ENCODE data around the gene TMEM196. TPM values are rescaled to one million over a fixed set of nuclear protein-coding genes. Genes with fewer than 3 reads are reported as not detected.

The TMEM196 gene
- polyA plus RNA-seq, 3 donors = not detected

GRCh38 chr7:19701471-19701870, 71.9 kb downstream of the TMEM196 start:
- intact Hi-C loops (cut with micrococcal nuclease) = no loop called here
- peaks cover 23% of the 10 kb centered on the region for H3K79me2 ChIP-seq (ENCODE audit: insufficient read depth, low read length)
- Mint-ChIP-seq H3K36me3 (peaks cover 53 to 56% of the 10 kb centered on the region in 2 donors), H3K4me3 (no peak overlapping the region), H3K27ac (no peak overlapping the region), H3K4me1 (peaks cover 2% of the 10 kb centered on the region), H3K27me3 (ENCODE audit: low read depth in 3 of 3) (peaks cover 0 to 1% (median 0%) of the 10 kb centered on the region in 3 donors), H3K9me3 (peaks cover 0 to 2% (median 0%) of the 10 kb centered on the region in 7 donors)
- no peak overlapping the region for H3K9ac ChIP-seq (ENCODE audit: insufficient read depth, low read length, poor library complexity, severe bottlenecking)
- H3K4me3 ChIP-seq (replicated peaks in 1 of 3; ENCODE audit: low read depth in 2 of 3, low read length in 3 of 3) = no peak overlapping the region
- H3K4me2 ChIP-seq (replicated peaks; ENCODE audit: extremely low read depth, low read length, poor library complexity, severe bottlenecking) = no peak overlapping the region
- peaks cover 22 to 48% of the 10 kb centered on the region in 2 donors for H3K36me3 ChIP-seq (replicated peaks in 1 of 2; ENCODE audit: control insufficient read depth in 1 of 2, insufficient read depth in 2 of 2, low read length in 2 of 2)
- no peak for TF ChIP-seq CTCF (IDR thresholded peaks at IDR 0.05)
- no peaks in the 10 kb centered on the region for H3K4me1 ChIP-seq (ENCODE audit: control insufficient read depth in 1 of 2, insufficient read depth in 2 of 2, low read length in 2 of 2)
- no peak overlapping the region for H3K27ac ChIP-seq (ENCODE audit: low read depth in 1 of 2, low read length in 2 of 2)
- no peak overlapping the region for H2AFZ ChIP-seq (ENCODE audit: insufficient read depth, low read depth, low read length, poor library complexity, severe bottlenecking)
- no peaks in the 10 kb centered on the region for H4K20me1 ChIP-seq (ENCODE audit: insufficient read depth, low read length)
- no peaks in the 10 kb centered on the region for H3K27me3 ChIP-seq (ENCODE audit: control insufficient read depth in 2 of 2, insufficient read depth in 2 of 2, low read length in 2 of 2)
- no CpG with 5 or more reads among the region's 4 CpGs for WGBS (ENCODE audit: insufficient coverage)
- H3K9me3 ChIP-seq (replicated peaks in 1 of 2; ENCODE audit: control insufficient read depth in 1 of 2, insufficient read depth in 1 of 2, low read length in 2 of 2) = no peaks in the 10 kb centered on the region
- DNase-seq = no peak

- Mint-ChIP-seq H3K36me3 (peaks cover 53 to 56% of the 10 kb centered on the region in 2 donors), H3K27ac (no peak overlapping the region)
- intact Hi-C loops (cut with micrococcal nuclease) = no loop called here
These were observed 72.5 kb downstream of the TMEM196 start for GRCh38 chr7:19700936-19701335.

More at GRCh38 chr7:19700936-19701335, 72.5 kb downstream of the TMEM196 start:
- Histone ChIP-seq H3K4me2 (replicated peaks; ENCODE audit: extremely low read depth, low read length, poor library complexity, severe bottlenecking) (no peak overlapping the region), H3K79me2 (ENCODE audit: insufficient read depth, low read length) (peaks cover 18% of the 10 kb centered on the region), H3K4me3 (replicated peaks in 1 of 3; ENCODE audit: low read depth in 2 of 3, low read length in 3 of 3) (no peak overlapping the region), H4K20me1 (ENCODE audit: insufficient read depth, low read length) (no peaks in the 10 kb centered on the region), H3K9ac (ENCODE audit: insufficient read depth, low read length, poor library complexity, severe bottlenecking) (no peak overlapping the region), H3K4me1 (ENCODE audit: control insufficient read depth in 1 of 2, insufficient read depth in 2 of 2, low read length in 2 of 2) (no peaks in the 10 kb centered on the region), H3K36me3 (replicated peaks in 1 of 2; ENCODE audit: control insufficient read depth in 1 of 2, insufficient read depth in 2 of 2, low read length in 2 of 2) (peaks cover 22 to 49% of the 10 kb centered on the region in 2 donors), H3K27me3 (ENCODE audit: control insufficient read depth in 2 of 2, insufficient read depth in 2 of 2, low read length in 2 of 2) (no peaks in the 10 kb centered on the region), H3K27ac (ENCODE audit: low read depth in 1 of 2, low read length in 2 of 2) (no peak overlapping the region), H3K9me3 (replicated peaks in 1 of 2; ENCODE audit: control insufficient read depth in 1 of 2, insufficient read depth in 1 of 2, low read length in 2 of 2) (no peaks in the 10 kb centered on the region), H2AFZ (ENCODE audit: insufficient read depth, low read depth, low read length, poor library complexity, severe bottlenecking) (no peak overlapping the region)
- WGBS (ENCODE audit: insufficient coverage) = no CpG with 5 or more reads among the region's 3 CpGs
- H3K27me3 Mint-ChIP-seq (ENCODE audit: low read depth in 3 of 3) = peaks cover 0 to 1% (median 0%) of the 10 kb centered on the region in 3 donors
- H3K4me1 Mint-ChIP-seq = no peaks in the 10 kb centered on the region
- no peak for TF ChIP-seq CTCF (IDR thresholded peaks at IDR 0.05)
- no peak for DNase-seq
- peaks cover 0 to 2% (median 0%) of the 10 kb centered on the region in 7 donors for H3K9me3 Mint-ChIP-seq
- H3K4me3 Mint-ChIP-seq = no peak overlapping the region

Data from CD14-positive monocyte (primary cell).